Esophagus (tissue), 2 donors: ENCODE results near the gene ACAA2. TPM values are rescaled to one million over a fixed set of nuclear protein-coding genes. Genes with fewer than 3 reads are reported as not detected.

ENCODE experiments used
- H3K27ac ChIP-seq, 2 donors: one replicate each; pipeline ENCODE4 v1.5.1; 2013; ENCODE audit warnings: low read depth in 2 of 2, mild to moderate bottlenecking in 2 of 2, inconsistent platforms in 1 of 2, low read length in 1 of 2, moderate library complexity in 1 of 2
- H3K27me3 ChIP-seq, 2 donors: one replicate each; pipeline ENCODE4 v1.6.1; 2013; ENCODE audit warnings: low read length in 2 of 2, control low read depth in 1 of 2, mild to moderate bottlenecking in 1 of 2; ENCODE audit not compliant: insufficient read depth in 2 of 2, control insufficient read depth in 1 of 2
- H3K36me3 ChIP-seq, 2 donors: one replicate each; pipeline ENCODE4 v1.6.1; 2013; ENCODE audit warnings: low read length in 1 of 2; ENCODE audit not compliant: control insufficient read depth in 2 of 2, insufficient read depth in 2 of 2
- H3K4me1 ChIP-seq, 2 donors: one replicate each; pipeline ENCODE4 v1.6.1; 2013; ENCODE audit warnings: low read length in 1 of 2; ENCODE audit not compliant: control insufficient read depth in 2 of 2, insufficient read depth in 2 of 2
- H3K4me3 ChIP-seq, 2 donors: one replicate each; pipeline ENCODE4 v1.5.1; 2013; ENCODE audit warnings: low read length in 2 of 2, mild to moderate bottlenecking in 2 of 2, low read depth in 1 of 2, moderate library complexity in 1 of 2
- H3K9me3 ChIP-seq, 2 donors: one replicate each; pipeline ENCODE4 v1.6.1; 2013; ENCODE audit warnings: mild to moderate bottlenecking in 2 of 2, low read depth in 1 of 2, low read length in 1 of 2, moderate library complexity in 1 of 2; ENCODE audit not compliant: control insufficient read depth in 2 of 2, insufficient read depth in 1 of 2
- WGBS, 2 donors: extraction: QIAGEN DNeasy Blood & Tissue Kit; methylation state at CpG; one replicate each; pipeline ENCODE4 v1.1.7; 2013; 5-methylcytosine and 5-hydroxymethylcytosine counted together
- polyA plus RNA-seq, 2 donors: library from polyadenylated mRNA; stranded (reverse); fragments of 200-250 nt; gene quantifications; one replicate each; pipeline ENCODE4 v1.2.3, GENCODE V29; 2013
- donor health status: healthy with polysubstance abuse.
- donor health status: Bipolar disorder and iron deficiency.

The ACAA2 gene
- polyA plus RNA-seq, 2 donors: 13.0 to 19.0 TPM

DNA sequence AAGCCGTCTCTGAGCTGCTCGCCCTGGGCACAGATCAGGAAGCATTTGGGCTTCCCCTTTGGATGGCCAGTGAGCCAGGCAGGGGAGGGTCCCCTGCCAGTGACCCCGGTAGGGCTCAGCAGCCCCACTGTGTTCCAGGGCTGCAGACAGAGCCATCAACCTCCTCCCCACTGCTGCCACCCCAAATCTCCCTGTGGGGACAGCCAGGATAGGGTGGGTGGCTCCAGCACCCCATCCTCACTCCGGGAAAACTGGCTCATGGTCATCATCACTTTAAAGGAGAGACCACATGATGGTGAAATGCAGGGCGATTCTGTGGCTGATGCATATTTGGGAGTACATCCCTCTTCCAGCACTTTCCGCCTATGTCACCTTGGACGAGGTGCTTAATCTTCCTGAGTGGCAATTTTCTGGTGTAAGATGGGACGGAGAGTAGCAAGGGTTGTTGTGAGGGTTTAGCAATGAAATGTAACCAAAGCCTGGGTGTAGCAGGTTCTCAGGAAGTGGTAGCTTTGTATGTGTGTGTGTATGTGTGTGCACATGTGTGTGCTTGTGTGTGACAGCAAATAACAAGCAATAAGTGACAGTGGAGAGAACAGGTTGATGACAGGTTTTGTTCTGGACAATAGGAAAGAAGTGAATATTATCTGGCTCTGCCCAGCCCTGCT is 61.8 kb downstream of the ACAA2 start:
- Histone ChIP-seq H3K36me3 (no peaks in the 10 kb centered on the region), H3K27me3 (no peaks in the 10 kb centered on the region), H3K27ac (no peak overlapping the region), H3K4me1 (no peaks in the 10 kb centered on the region), H3K4me3 (no peak overlapping the region), H3K9me3 (no peaks in the 10 kb centered on the region)
- WGBS, 2 donors: 70 to 75% methylated on average over 8 of the region's 8 CpGs

DNA sequence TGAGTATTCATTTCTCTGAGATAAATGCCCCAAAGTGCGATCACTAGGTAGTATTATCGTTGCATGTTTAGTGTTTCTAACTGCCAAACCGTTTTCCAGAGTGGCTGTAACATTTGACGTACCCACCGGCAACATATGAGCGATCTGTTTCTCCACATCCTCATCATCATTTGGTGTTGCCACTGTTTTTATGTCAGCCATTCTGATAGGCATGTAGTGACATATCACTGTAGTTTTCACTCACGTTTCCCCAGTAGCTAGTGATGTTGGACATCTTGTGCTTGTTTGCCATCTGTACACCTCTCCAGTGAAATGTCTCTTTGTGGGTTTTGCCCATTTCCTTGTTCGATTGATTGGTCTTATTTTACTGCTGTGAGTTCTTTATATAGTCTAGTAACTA is 63.8 kb downstream of the ACAA2 start:
- WGBS, 2 donors: 67 to 74% methylated on average over 8 of the region's 8 CpGs
- no peaks in the 10 kb centered on the region for H3K9me3 ChIP-seq
- H3K27me3 ChIP-seq: no peaks in the 10 kb centered on the region
- H3K4me3 ChIP-seq: no peak overlapping the region
- H3K36me3 ChIP-seq: no peaks in the 10 kb centered on the region
- no peak overlapping the region for H3K27ac ChIP-seq
- H3K4me1 ChIP-seq: no peaks in the 10 kb centered on the region

DNA sequence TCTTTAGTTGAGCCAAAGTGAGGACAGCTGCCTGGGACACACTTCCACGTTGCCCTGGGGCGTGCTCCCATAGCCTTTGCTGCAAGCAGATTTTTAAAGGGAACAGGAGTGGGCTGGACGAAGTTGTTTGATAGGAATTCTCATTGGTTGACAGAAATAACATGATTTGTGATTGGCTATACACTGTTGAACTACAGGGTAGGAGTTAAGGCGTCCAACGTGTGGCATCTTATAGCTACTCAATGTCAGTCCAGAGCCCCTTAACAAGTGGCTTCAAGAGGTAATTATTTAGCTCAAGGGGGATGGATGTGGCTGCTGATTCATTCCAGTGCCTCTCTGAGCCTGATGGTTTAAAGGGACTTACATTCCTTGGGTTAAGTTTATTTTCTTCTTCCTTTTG is 65.5 kb downstream of the ACAA2 start:
- Histone ChIP-seq H3K27me3 (no peaks in the 10 kb centered on the region), H3K9me3 (no peaks in the 10 kb centered on the region), H3K4me3 (no peak overlapping the region), H3K27ac (no peak overlapping the region), H3K36me3 (no peaks in the 10 kb centered on the region), H3K4me1 (no peaks in the 10 kb centered on the region)
- WGBS, 2 donors: 57 to 59% methylated on average over 5 of the region's 5 CpGs

DNA sequence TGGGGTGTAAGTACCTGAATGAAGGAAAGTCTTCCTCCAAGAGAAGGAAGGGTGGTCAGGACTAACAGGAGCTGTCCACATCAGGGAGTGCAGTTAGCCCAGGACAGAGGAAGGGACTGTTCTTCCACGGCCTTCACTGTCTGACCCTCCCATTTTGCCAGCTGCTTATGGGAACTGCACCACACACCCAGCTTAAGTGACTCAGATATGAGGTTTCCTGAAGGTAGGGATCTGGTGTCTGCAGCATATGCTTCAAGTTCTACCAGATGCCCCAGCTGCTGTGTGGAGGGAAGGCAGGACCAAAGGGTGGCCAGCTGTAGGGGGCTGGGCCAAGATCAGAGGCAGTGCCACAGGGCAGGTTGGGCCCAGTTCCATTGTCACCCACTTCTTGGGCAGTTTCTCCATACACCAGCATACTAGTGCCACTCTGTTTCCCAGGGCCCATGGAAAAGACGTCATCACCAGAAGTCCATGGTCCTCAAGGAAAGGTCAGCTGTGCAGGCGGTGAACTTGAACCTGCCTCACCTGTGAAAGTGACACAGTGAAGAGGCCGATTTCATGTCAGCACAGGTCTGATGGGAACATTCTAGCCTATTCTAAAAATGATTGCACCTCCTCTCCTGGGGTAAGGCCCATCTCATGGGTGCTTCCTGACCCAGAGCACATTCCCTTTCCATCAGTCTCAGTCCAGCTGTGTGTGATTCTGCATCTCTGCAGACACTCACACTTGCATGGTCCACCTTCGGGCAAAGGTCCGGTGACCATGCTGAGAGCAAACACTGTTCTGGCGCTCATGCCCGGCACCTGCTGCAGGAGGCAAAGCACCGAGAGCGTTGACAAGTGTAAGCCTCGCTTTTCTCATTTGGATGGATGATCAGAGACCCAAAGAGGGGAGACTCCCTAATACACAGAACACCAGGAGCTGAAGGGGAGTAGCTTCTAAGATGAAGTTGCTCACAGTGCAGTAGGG is 68.0 kb downstream of the ACAA2 start:
- H3K36me3 ChIP-seq: no peaks in the 10 kb centered on the region
- H3K27ac ChIP-seq: no peak overlapping the region
- no peak overlapping the region for H3K4me3 ChIP-seq
- WGBS, 2 donors: 91 to 92% methylated on average over 11 of the region's 11 CpGs
- no peaks in the 10 kb centered on the region for H3K4me1 ChIP-seq
- H3K9me3 ChIP-seq: no peaks in the 10 kb centered on the region
- H3K27me3 ChIP-seq: no peaks in the 10 kb centered on the region

DNA sequence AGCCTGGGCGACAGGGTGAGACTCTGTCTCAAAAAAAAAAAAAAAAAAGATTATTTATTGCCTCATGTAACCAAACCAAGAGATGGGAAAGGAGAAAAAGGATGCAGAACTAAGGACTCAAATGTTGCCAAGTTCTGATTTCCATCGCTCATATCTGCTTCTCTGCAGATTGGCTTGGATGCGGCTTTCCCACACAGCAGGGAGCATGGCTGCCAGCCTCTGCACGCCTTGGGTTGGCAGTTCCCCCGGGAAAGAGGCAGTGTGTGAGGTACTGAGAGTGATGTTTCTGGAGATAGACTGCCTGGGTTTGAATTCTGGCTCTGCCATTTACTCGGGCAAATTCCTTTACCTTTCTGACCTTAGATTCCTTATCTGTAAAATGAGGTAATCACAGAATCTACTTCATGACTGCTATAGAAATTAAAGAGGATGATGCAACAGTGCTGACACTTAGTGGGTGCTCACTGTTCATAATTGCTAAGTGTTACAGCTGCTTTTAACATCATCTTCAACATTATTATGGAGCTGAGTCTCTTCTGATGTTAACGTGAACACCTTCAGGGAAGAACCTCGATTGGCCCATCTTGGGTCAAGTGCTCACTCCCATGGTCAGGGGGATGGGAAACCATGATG is 68.8 kb downstream of the ACAA2 start:
- Histone ChIP-seq H3K27me3 (no peaks in the 10 kb centered on the region), H3K9me3 (no peaks in the 10 kb centered on the region), H3K4me3 (no peak overlapping the region), H3K4me1 (no peaks in the 10 kb centered on the region), H3K36me3 (no peaks in the 10 kb centered on the region), H3K27ac (no peak overlapping the region)
- WGBS, 2 donors: 73 to 79% methylated on average over 8 of the region's 8 CpGs

DNA sequence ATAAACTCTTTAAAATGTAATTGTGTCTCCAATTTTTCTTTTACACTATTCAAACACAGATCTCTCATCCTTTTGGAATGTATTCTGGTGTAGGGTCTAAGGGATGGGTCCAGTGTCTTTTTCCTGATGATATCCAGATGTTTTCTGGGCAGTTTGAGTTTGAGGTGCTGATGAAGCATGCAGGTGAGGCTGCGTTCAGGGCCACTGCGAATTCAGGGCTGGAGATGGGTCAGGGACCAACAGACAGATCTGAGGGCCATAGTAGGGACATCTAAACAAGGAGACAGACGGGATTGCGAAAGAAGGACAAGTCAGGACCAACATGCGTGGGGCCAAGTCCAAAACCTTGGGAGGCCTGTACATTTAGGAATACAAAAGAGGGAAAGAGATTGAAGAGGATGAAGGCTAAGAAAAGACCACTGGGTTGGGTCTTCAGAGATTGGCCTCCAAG is 70.2 kb downstream of the ACAA2 start:
- 78 to 79% methylated on average over 5 of the region's 5 CpGs for WGBS, 2 donors
- H3K36me3 ChIP-seq: no peaks in the 10 kb centered on the region

DNA sequence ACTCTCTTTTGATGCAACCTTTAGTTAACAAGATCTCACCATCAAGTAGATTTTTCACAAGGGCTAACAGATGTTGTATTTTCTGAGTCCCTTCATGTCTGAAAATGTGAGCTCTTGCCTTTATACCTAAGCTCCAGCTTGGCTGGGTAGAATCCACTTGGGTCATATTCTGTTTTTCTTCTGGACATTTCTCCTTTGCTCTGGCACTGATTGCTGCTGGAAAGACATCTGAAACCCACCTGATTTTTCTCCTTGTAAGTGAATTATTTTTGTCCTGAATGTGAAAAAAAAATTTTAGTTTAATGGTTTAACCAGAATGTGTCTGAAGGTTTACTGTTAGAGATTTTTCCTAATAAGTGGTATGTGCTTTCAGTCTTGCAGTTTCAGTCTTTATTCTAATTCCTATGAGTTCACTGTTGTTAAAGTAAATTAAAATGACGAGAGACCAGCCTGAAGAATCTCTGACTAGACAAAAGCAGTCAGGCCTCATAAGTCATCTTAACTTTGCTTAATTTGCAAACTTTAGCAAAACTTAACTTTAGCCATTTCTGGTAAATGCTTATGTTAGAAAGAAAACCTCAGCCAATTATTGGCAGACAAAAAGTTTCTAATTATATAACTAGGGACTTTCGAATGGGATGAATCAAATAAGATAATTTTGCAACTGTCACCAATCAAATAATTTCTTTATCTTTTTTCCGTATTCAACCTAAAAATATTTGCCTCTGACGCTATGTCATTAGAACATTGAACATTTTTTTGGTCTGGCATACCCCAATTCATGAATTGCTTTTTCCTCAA is 70.8 kb downstream of the ACAA2 start:
- 53 to 68% methylated on average over 4 of the region's 4 CpGs for WGBS, 2 donors
- Histone ChIP-seq H3K27me3 (no peaks in the 10 kb centered on the region), H3K9me3 (no peaks in the 10 kb centered on the region), H3K4me3 (no peak overlapping the region), H3K4me1 (no peaks in the 10 kb centered on the region), H3K27ac (no peak overlapping the region), H3K36me3 (no peaks in the 10 kb centered on the region)

More for the DNA sequence above, 70.2 kb downstream of the ACAA2 start:
- no peak overlapping the region for H3K4me3 ChIP-seq
- no peaks in the 10 kb centered on the region for H3K9me3 ChIP-seq
- no peaks in the 10 kb centered on the region for H3K4me1 ChIP-seq
- no peak overlapping the region for H3K27ac ChIP-seq
- H3K27me3 ChIP-seq: no peaks in the 10 kb centered on the region

DNA sequence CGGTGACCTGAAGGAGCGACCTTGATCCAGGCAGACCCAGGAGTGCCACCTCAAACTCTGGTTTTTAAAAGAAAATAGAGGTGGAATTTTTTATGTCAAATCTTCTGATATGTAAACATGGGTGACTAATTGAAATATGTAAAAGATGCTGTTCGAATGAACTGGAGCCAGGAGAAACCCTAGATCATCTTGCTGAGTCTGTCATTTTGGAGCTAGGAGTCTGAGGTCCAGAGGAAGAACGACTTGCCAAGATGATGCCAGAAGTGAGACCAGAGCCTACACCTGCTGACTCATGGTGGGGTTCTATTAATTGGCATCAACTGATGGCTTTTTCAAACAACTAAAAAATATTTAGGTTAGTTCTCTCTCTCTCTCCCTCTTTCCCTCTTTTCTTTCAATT is 74.1 kb downstream of the ACAA2 start:
- no peaks in the 10 kb centered on the region for H3K4me1 ChIP-seq
- no peaks in the 10 kb centered on the region for H3K27me3 ChIP-seq
- 69% methylated on average over 4 of the region's 4 CpGs for WGBS, 2 donors
- H3K36me3 ChIP-seq: no peaks in the 10 kb centered on the region
- no peak overlapping the region for H3K4me3 ChIP-seq
- no peaks in the 10 kb centered on the region for H3K9me3 ChIP-seq
- H3K27ac ChIP-seq: no peak overlapping the region

DNA sequence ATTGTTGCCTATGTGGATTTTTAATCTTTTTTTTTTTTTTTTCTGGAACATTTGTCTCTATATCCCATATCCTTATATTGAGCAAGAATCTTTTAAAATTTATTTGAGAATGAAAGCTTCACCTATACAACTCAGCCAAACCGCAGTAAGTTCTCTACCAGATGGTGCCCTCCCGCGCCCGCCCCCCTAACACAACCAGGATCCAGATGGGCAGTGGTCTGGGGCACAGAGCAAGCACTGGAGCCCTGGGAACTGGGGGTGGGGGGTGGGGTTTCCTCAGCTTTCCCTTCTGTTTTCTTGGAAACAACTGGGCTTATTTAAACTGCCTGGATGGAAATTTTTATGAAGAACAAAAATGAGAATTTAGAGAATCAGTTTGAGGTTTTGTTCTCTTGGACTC is 74.6 kb downstream of the ACAA2 start:
- Histone ChIP-seq H3K9me3 (no peaks in the 10 kb centered on the region), H3K27me3 (no peaks in the 10 kb centered on the region), H3K27ac (no peak overlapping the region), H3K4me3 (no peak overlapping the region), H3K36me3 (no peaks in the 10 kb centered on the region), H3K4me1 (no peaks in the 10 kb centered on the region)
- WGBS, 2 donors: 89 to 95% methylated on average over 4 of the region's 4 CpGs
